GM23338 (cell line): ENCODE results near the gene DMD. TPM values are rescaled to one million over a fixed set of nuclear protein-coding genes. Genes with fewer than 3 reads are reported as not detected.

Experiments
- ATAC-seq: fragments of 200-7000 bp; cut with Tn5 transposase; 3 replicates; pipeline ENCODE4 v1.9.1; 2020
- DNase-seq: peaks from one replicate; pipeline ENCODE4 v3.0.0-alpha.2; 2015; ENCODE audit warnings: low spot score
- H2AFZ ChIP-seq: fragments of 200-600 bp; sonication (generic); 2 replicates; pipeline ENCODE4 v1.8.0; 2016; ENCODE audit warnings: antibody characterized with exemption, mild to moderate bottlenecking, moderate library complexity
- H3F3A ChIP-seq: fragments of 200-600 bp; sonication (generic); replicated peaks from 2 replicates; pipeline ENCODE4 v1.8.0; 2017; ENCODE audit warnings: antibody characterized with exemption, mixed run types, low read depth
- H3K27ac ChIP-seq: fragments of 200-600 bp; sonication (generic); 2 replicates; pipeline ENCODE4 v1.6.1; 2016; ENCODE audit warnings: low read depth
- H3K27me3 ChIP-seq: fragments of 200-600 bp; sonication (generic); 2 replicates; pipeline ENCODE4 v1.8.0; 2016; ENCODE audit warnings: mild to moderate bottlenecking, mixed run types, moderate library complexity; ENCODE audit not compliant: insufficient read depth
- H3K36me3 ChIP-seq: fragments of 200-600 bp; sonication (generic); 2 replicates; pipeline ENCODE4 v1.8.0; 2016; ENCODE audit warnings: mild to moderate bottlenecking; ENCODE audit not compliant: insufficient read depth
- H3K4me1 ChIP-seq: fragments of 200-600 bp; sonication (generic); 2 replicates; pipeline ENCODE4 v1.8.0; 2016; ENCODE audit warnings: mild to moderate bottlenecking, moderate library complexity; ENCODE audit not compliant: insufficient read depth
- H3K4me2 ChIP-seq: fragments of 200-600 bp; sonication (generic); 2 replicates; pipeline ENCODE4 v1.7.1; 2017; ENCODE audit warnings: mixed run types
- H3K4me3 ChIP-seq: fragments of 200-600 bp; sonication (generic); 2 replicates; pipeline ENCODE4 v1.6.1; 2016; ENCODE audit warnings: mixed run types
- H3K79me2 ChIP-seq: fragments of 200-600 bp; sonication (generic); replicated peaks from 2 replicates; pipeline ENCODE4 v1.8.0; 2017; ENCODE audit warnings: mild to moderate bottlenecking; ENCODE audit not compliant: insufficient read depth
- H3K9me2 ChIP-seq: fragments of 200-600 bp; sonication (generic); 2 replicates; pipeline ENCODE4 v1.8.0; 2017; ENCODE audit not compliant: insufficient read depth
- H4K20me1 ChIP-seq: fragments of 200-600 bp; sonication (generic); replicated peaks from 2 replicates; pipeline ENCODE4 v1.8.0; 2017; ENCODE audit warnings: mild to moderate bottlenecking; ENCODE audit not compliant: insufficient read depth
- H3K27ac Mint-ChIP-seq: 2 replicates; pipeline ENCODE4 v1.8.0; 2020; ENCODE audit warnings: inconsistent platforms, mild to moderate bottlenecking, moderate library complexity, mixed read lengths
- H3K27me3 Mint-ChIP-seq: 3 replicates; pipeline ENCODE4 v1.8.0; 2022; ENCODE audit warnings: low read depth, mild to moderate bottlenecking, moderate library complexity, mixed read lengths, inconsistent platforms; ENCODE audit not compliant: insufficient read depth, poor library complexity
- H3K36me3 Mint-ChIP-seq: 3 replicates; pipeline ENCODE4 v1.8.0; 2021; ENCODE audit warnings: low read depth, mild to moderate bottlenecking, inconsistent platforms, moderate library complexity, mixed read lengths
- H3K4me1 Mint-ChIP-seq: 3 replicates; pipeline ENCODE4 v1.8.0; 2020; ENCODE audit warnings: mild to moderate bottlenecking, inconsistent platforms, mixed read lengths
- H3K4me3 Mint-ChIP-seq: 3 replicates; pipeline ENCODE4 v1.8.0; 2021; ENCODE audit warnings: moderate library complexity, mild to moderate bottlenecking, inconsistent platforms, mixed read lengths
- H3K9me3 Mint-ChIP-seq: 3 replicates; pipeline ENCODE4 v1.8.0; 2020; ENCODE audit warnings: moderate library complexity, mild to moderate bottlenecking, inconsistent platforms, mixed read lengths
- CREB1 ChIP-seq: fragments of 250-450 bp; sonication (Bioruptor Pico); IDR thresholded peaks from 2 replicates; pipeline ENCODE4 v1.5.0; 2020; ENCODE audit warnings: low read depth, mild to moderate bottlenecking, moderate library complexity
- EZH2 ChIP-seq: fragments of 200-600 bp; sonication (generic); IDR thresholded peaks from one replicate; pipeline ENCODE4 v1.8.0; 2017; ENCODE audit warnings: antibody characterized with exemption, mild to moderate bottlenecking, low read depth; ENCODE audit not compliant: unreplicated experiment
- EZH2phosphoT487 ChIP-seq: fragments of 200-600 bp; sonication (generic); IDR thresholded peaks from one replicate; pipeline ENCODE4 v1.8.1; 2018; ENCODE audit warnings: antibody characterized with exemption; ENCODE audit not compliant: unreplicated experiment
- JUNB ChIP-seq: IDR thresholded peaks from one replicate; pipeline ENCODE4 v1.6.1; 2016; ENCODE audit warnings: antibody characterized with exemption; ENCODE audit not compliant: unreplicated experiment
- NANOG ChIP-seq: IDR thresholded peaks from 2 replicates; pipeline ENCODE4 v1.6.1; 2016; ENCODE audit warnings: antibody characterized with exemption, borderline replicate concordance
- polyA plus RNA-seq: library from polyadenylated mRNA; unstranded; fragments of >200 nt; fragmentation: Nextera tagmentation; extraction: Ambion mirVana; gene quantifications from 2 replicates; pipeline ENCODE4 v1.2.1, GENCODE V29; 2016
- total RNA-seq: library from RNA; depleted of rRNA; stranded (reverse); fragments of >200 nt; shearing (Covaris generic); gene quantifications from 2 replicates; pipeline ENCODE4 v1.2.3, GENCODE V29; 2014
- TF ChIP-seq, protein P1 (sequence below): fragments of 250-450 bp; sonication (Bioruptor Pico); IDR thresholded peaks from 2 replicates; pipeline ENCODE4 v1.5.0; 2020; ENCODE audit warnings: mild to moderate bottlenecking, moderate library complexity
- TF ChIP-seq, protein P2 (sequence below), 2 experiments: fragments of 200-600 bp in 1 of 2; sonication (generic) in 1 of 2; conservative IDR thresholded peaks; 2 replicates each; pipeline versions ENCODE4 v1.5.1 to v1.6.1; 2016 to 2017; ENCODE audit warnings: antibody characterized with exemption in 2 of 2, low read depth in 2 of 2, mild to moderate bottlenecking in 2 of 2, moderate library complexity in 1 of 2
- TF ChIP-seq, protein P3 (sequence below): IDR thresholded peaks from 2 replicates; pipeline ENCODE4 v1.6.1; 2016; ENCODE audit warnings: antibody characterized with exemption

The DMD gene
- total and polyA plus RNA-seq, 2 experiments from 2014 or later: 4.5 to 7.6 TPM

- TF ChIP-seq, protein P1, sequence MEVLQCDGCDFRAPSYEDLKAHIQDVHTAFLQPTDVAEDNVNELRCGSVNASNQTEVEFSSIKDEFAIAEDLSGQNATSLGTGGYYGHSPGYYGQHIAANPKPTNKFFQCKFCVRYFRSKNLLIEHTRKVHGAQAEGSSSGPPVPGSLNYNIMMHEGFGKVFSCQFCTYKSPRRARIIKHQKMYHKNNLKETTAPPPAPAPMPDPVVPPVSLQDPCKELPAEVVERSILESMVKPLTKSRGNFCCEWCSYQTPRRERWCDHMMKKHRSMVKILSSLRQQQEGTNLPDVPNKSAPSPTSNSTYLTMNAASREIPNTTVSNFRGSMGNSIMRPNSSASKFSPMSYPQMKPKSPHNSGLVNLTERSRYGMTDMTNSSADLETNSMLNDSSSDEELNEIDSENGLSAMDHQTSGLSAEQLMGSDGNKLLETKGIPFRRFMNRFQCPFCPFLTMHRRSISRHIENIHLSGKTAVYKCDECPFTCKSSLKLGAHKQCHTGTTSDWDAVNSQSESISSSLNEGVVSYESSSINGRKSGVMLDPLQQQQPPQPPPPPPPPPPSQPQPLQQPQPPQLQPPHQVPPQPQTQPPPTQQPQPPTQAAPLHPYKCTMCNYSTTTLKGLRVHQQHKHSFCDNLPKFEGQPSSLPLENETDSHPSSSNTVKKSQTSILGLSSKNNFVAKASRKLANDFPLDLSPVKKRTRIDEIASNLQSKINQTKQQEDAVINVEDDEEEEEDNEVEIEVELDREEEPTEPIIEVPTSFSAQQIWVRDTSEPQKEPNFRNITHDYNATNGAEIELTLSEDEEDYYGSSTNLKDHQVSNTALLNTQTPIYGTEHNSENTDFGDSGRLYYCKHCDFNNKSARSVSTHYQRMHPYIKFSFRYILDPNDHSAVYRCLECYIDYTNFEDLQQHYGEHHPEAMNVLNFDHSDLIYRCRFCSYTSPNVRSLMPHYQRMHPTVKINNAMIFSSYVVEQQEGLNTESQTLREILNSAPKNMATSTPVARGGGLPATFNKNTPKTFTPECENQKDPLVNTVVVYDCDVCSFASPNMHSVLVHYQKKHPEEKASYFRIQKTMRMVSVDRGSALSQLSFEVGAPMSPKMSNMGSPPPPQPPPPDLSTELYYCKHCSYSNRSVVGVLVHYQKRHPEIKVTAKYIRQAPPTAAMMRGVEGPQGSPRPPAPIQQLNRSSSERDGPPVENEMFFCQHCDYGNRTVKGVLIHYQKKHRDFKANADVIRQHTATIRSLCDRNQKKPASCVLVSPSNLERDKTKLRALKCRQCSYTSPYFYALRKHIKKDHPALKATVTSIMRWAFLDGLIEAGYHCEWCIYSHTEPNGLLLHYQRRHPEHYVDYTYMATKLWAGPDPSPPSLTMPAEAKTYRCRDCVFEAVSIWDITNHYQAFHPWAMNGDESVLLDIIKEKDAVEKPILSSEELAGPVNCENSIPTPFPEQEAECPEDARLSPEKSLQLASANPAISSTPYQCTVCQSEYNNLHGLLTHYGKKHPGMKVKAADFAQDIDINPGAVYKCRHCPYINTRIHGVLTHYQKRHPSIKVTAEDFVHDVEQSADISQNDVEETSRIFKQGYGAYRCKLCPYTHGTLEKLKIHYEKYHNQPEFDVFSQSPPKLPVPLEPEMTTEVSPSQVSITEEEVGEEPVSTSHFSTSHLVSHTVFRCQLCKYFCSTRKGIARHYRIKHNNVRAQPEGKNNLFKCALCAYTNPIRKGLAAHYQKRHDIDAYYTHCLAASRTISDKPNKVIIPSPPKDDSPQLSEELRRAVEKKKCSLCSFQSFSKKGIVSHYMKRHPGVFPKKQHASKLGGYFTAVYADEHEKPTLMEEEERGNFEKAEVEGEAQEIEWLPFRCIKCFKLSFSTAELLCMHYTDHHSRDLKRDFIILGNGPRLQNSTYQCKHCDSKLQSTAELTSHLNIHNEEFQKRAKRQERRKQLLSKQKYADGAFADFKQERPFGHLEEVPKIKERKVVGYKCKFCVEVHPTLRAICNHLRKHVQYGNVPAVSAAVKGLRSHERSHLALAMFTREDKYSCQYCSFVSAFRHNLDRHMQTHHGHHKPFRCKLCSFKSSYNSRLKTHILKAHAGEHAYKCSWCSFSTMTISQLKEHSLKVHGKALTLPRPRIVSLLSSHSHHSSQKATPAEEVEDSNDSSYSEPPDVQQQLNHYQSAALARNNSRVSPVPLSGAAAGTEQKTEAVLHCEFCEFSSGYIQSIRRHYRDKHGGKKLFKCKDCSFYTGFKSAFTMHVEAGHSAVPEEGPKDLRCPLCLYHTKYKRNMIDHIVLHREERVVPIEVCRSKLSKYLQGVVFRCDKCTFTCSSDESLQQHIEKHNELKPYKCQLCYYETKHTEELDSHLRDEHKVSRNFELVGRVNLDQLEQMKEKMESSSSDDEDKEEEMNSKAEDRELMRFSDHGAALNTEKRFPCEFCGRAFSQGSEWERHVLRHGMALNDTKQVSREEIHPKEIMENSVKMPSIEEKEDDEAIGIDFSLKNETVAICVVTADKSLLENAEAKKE (CRISPR knock-in tag): no peak
Observed at GRCh38 chrX:31433856-31434255, 1777.5 kb downstream of the DMD start (continued).

DNA sequence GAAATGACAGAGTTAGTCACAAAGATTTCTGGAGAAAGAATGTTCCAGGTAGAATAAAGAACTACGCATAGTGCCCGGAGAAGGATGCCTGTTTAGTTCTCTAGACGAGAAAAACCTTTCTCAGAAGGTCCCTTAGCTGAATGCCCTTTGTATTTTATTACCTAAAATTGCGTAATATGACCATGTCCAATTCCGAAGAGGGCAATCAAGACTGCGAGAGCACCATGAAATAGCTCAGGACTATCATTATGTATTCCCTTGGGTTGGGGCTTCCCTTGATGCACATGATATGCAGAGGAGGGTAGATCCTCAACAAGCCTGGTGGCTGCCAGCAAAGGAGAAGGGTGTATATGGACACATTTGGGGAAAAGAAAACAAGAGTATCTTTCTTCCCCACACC, 1781.4 kb downstream of the DMD start:
- no peak for DNase-seq

More for the DNA sequence above, 1781.4 kb downstream of the DMD start:
- H3K27me3 Mint-ChIP-seq: peaks cover 2% of the 10 kb centered on the region
- H3K4me3 Mint-ChIP-seq: no peak overlapping the region
- no peak overlapping the region for H3K4me3 ChIP-seq
- ATAC-seq: no peak
- H3K36me3 Mint-ChIP-seq: no peaks in the 10 kb centered on the region
- H3K9me3 Mint-ChIP-seq: no peaks in the 10 kb centered on the region
- no peak overlapping the region for H3K27ac ChIP-seq
- H3F3A ChIP-seq: no peaks in the 10 kb centered on the region
- no peak overlapping the region for H3K4me2 ChIP-seq
- peaks cover 2% of the 10 kb centered on the region; the same call in 1 of the 3 replicates for H3K4me1 Mint-ChIP-seq
- no peak overlapping the region for H2AFZ ChIP-seq
- H4K20me1 ChIP-seq: no peaks in the 10 kb centered on the region
- TF ChIP-seq NANOG (no peak), EZH2phosphoT487 (no peak), JUNB (no peak), EZH2 (no peak), CREB1 (CRISPR knock-in tag) (no peak)
- TF ChIP-seq, protein P2, sequence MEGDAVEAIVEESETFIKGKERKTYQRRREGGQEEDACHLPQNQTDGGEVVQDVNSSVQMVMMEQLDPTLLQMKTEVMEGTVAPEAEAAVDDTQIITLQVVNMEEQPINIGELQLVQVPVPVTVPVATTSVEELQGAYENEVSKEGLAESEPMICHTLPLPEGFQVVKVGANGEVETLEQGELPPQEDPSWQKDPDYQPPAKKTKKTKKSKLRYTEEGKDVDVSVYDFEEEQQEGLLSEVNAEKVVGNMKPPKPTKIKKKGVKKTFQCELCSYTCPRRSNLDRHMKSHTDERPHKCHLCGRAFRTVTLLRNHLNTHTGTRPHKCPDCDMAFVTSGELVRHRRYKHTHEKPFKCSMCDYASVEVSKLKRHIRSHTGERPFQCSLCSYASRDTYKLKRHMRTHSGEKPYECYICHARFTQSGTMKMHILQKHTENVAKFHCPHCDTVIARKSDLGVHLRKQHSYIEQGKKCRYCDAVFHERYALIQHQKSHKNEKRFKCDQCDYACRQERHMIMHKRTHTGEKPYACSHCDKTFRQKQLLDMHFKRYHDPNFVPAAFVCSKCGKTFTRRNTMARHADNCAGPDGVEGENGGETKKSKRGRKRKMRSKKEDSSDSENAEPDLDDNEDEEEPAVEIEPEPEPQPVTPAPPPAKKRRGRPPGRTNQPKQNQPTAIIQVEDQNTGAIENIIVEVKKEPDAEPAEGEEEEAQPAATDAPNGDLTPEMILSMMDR (conservative IDR thresholded peaks at IDR 0.05; ENCODE audit: low read depth in 2 of 2): no peak
- TF ChIP-seq, protein P3, sequence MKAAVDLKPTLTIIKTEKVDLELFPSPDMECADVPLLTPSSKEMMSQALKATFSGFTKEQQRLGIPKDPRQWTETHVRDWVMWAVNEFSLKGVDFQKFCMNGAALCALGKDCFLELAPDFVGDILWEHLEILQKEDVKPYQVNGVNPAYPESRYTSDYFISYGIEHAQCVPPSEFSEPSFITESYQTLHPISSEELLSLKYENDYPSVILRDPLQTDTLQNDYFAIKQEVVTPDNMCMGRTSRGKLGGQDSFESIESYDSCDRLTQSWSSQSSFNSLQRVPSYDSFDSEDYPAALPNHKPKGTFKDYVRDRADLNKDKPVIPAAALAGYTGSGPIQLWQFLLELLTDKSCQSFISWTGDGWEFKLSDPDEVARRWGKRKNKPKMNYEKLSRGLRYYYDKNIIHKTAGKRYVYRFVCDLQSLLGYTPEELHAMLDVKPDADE: no peak
- no peaks in the 10 kb centered on the region for H3K27me3 ChIP-seq
- H3K9me2 ChIP-seq: no peaks in the 10 kb centered on the region
- no peak overlapping the region for H3K27ac Mint-ChIP-seq
- no peaks in the 10 kb centered on the region for H3K79me2 ChIP-seq
- no peaks in the 10 kb centered on the region for H3K36me3 ChIP-seq
- H3K4me1 ChIP-seq: no peaks in the 10 kb centered on the region
